HG03521 (cell line): Measurements from ENCODE around the gene TTC13.

Experiments
- ATAC-seq: cut with Tn5 transposase; IDR thresholded peaks from one replicate; pipeline ENCODE4 v1.9.1; 2021; ENCODE audit warnings: mild to moderate bottlenecking, moderate library complexity; ENCODE audit not compliant: unreplicated experiment

The TTC13 gene

DNA sequence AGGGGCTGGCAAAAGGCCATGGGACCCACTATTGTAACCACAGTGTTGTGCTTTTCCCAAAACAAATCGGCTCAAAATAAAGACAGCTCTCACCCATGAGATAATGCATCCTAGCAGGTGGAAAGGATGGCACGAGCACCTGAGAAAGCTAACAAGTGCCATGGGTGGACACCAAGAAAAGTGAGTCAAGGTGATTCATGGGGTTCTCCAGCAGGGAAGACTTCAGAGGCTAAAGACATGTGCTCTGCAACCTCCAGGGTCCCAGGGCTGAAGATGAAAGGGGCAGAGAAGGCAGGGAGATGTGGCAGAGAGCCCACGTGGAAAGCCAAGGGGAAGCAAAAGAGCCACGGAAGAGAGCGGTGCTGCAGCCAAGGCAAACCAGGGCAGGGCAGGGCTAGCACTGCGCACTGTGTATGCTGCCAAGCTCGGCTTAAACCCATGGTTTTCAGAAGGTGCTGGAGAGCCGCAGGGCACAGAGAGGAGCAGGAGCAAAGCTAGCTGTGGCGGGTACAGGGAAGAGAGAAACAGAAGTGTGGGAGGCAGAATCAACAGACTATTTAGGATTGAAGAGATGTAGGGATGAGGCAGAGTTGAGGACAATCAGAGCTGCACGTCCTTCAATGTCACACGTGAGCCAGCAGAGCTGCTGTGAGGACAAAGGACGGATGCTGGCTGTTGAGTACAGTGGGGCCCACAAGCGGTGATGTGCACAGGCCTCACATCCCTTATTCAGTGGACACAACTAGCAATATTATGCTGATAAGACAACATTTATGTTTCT lies 68.5 kb downstream of the TTC13 start:
- ATAC-seq, result no peak

DNA sequence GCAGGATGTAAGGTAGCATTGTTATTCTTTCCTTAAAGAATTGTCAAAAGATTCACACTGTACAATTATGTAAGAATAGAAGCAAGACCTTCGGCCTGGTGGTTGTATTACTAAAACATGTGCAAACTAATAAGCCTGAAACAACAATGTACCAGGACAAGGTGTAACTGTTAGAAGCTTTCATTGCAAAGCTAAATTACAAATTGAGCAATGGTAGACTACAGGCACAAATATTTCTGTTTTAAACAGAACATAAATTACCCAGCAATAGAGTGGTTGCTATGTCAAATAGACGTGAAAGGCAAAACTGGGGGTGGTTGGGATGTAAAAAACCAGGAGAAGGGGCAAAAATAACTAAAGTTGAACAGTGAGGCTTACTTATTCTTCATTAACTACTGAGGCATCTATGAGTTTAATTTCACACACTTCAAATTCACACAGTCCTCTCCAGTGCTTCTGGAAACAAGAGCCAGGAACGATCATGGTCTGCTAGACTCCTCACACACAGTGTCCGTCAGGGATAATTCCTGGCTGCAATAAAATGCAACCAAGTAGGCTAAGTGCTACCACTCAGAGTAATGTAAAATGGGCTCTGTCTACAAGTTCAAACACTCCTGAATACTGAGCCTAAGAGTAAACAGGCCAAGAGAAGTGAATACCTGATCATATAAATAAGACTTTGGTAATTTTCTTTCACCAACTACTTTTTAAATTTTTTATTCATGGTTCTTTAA lies 71.0 kb downstream of the TTC13 start:
- ATAC-seq, result no peak

DNA sequence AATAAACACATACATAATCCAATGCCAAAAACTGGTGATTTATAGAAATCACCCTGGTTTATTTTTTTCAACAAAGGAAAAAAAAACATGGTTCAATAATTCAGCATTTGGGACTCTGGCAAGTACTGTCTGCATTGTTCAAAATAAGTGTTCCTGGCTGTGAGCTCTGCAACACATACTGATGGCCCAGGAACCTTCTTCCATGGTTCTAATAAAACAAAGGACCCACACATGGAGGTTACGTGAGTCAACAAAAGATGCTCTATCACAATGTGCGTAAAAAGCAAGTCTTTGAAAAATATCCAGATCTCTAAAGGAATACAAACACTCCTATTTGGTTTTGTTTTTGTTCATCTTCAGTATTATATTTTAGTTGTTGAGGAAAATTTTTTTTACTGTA lies 72.4 kb downstream of the TTC13 start:
- no peak for ATAC-seq

DNA sequence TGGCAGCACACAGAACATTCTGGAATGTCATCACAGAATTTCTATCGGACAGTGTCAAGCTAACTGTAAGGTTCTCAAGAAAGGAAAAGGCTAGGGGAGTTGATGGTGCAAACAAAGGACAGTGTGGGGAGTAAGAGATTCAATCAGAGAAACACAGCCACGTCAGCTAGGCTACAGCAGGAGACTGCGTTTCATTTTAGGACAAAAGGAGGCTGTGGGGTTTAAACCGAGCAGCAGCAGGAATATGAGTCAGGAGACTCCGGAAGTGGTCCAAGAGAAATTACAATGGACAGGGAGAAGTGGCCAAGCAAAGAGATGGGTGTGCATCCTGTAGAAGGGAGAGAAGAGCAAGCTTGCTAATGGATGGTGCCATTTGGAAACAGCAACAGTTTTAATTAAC lies 72.9 kb downstream of the TTC13 start:
- ATAC-seq, result no peak

DNA sequence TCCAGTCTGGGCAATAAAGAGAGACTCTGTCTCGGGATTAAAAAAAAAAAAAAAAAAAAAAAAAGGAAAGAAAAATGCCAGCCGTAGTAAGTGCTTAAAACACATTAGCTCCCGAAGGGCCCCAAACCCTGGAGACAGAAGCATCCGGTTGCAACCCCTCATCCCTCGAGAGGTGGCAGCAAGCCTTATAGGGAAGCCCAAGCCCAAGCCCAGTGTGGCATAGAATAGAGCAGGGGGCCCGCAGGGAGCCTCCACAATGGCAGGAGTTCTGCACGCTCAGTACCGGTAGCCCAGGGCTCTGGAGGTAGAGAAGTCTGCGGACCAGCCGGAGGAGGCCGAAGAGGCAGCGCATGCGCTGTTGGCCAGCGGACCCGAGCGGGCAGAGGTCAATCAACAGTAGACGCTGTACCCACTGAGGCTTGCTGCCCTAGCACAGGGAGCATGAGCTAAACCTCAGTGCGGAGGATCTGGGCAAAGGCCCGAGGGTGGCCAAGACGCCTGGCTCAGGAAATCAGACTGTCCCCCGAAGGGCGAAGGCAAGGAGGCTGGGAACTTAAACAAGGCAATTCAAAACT lies 76.2 kb downstream of the TTC13 start:
- ATAC-seq, result no peak

DNA sequence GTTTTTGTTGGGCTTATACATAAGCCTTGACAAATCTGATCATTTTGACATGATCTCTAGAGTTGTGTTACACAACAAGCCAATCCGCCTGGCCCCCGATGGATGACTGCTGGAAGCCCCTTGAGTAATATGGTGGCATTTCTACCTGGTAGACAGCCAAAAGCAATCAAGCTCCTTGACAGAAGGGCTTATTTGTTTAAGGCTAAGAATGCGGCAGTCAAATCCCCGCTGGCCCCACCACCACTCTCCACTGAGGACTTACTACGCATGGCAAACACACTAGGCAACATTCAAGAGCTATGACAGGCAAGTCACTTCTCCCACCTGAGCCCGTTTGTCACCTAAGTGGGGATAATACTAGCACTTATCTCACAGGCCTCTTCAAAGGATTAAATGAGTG lies 77.0 kb downstream of the TTC13 start:
- no peak for ATAC-seq

DNA sequence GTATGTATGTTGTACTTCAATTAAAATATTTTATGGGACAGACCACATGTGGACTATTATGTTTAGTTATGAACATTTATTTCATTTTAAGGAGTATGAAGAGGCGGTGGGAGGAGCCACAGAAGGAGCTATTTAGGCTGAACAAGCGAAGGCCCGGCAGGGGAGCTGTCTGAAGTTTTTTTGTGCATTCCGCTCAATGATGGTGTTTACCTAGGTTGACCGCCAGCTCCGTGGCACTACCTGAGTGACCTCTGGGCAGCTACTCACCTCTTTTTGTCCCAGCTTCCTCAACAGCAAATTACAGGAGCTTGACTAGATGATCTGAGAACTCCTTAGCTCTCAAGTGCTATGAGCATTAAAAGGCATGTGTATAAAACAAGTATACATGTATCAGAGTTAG lies 77.7 kb downstream of the TTC13 start:
- no peak for ATAC-seq

DNA sequence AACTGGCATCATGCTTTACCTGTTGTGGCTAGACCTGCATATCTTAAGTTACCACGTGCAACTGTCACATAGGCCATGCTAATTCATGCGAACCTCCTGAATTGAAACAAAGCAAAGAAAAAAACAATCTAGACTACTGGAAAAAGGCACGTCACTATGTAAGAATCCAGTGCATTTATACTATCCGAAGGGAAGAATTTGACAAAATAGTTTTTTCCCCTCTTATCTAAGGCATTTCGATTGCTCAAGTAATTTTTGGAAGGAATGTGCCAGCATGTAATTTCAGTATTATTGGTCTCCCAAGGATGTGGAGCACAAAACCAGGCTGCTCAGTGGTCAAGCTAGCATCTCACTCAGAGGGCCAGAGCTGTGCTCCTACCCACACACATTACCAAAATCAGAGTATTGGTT lies 78.8 kb downstream of the TTC13 start:
- ATAC-seq, result no peak

DNA sequence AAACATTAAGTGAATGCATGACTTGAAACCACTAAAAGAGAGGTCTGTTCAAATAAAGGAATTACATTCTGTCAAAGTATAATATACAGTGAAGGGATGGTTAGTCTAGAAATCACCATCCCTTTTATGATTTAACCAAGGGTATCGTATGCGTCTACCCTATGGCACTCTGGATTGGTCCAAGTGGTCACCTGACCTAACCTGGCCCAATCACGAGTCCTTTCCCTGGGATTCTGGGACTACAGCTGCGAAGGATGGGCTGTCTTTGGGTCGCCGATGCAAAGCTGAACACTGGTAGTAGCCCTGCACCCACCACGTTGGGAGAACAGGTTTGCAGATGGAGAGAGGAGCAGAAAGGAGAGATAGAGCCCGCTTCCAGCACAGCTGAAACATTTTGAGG lies 79.9 kb downstream of the TTC13 start:
- no peak for ATAC-seq

DNA sequence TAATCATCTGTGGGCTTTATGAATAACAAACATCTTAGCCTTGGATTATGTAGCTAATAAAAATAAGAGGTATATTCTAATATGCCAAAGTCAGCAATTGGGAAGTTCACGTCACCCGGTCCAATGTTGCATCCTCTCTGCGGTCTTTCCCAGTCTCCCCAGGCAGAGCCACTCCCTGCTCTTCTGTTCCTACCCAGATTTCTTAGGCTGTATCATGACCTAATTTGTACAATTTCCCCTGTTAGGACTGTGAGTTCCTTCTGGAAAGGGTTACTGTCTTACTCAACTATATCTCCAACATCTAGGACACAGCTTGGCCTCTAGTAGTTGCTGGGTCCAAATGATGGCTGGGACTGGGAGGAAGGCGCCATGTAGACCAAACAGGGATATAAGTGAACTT lies 80.5 kb downstream of the TTC13 start:
- ATAC-seq, result no peak

DNA sequence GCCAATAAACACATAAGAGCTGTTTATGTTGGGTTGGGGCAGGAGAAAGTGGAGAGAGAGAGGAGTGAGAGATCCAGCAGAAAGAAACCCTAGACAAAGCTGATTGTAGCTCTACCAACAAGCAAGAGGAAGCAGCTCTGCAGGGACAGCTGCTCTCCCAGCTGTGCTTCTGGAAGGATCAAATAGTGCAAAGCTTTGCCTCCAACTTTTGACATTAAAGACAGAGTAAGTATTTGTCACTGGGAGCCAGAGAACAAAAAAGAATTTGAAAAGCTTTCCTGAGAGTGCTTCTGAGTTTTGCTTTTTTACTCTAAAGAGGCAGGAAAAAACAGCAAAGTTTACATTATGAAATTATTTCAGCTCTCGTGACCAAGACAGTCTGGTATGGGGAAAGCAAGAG lies 81.9 kb downstream of the TTC13 start:
- ATAC-seq, result no peak

DNA sequence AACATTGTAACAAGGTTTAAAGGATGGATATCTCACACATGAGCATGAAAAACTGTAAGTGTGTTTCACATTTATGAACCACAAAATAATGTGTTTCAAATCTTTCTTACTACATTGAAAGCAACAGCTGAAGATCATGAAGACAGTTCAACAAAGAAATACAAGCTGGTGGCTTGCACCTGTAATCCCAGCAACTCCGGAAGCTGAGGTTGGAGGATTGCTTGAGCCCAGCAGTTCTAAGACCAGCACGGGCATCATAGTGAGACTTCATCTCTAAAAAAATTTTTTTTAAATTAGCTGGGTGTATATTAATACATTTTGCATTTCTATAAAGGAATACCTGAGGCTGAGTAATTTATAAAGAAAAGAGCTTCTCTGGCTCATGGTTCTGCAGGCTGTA lies 83.2 kb downstream of the TTC13 start:
- no peak for ATAC-seq

DNA sequence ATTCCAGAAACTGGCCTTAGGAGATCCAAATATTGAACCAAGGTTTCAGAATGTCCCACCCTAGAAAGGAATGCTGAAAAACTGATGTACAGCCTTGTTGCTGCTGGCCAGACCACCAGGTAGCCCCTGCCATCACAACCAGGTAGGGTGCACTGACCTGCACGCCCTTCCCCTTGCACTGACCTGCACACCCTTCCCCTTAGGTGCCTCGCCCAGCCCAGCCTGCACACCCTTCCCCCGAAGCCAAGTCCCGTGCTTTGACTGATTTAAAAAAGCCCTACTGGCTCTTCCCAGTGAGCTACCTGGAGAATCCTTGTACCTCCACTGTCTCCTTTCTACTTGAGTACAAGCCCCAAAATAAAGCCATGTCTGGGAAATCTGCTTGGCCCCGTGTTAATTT lies 84.0 kb downstream of the TTC13 start:
- ATAC-seq, result no peak

DNA sequence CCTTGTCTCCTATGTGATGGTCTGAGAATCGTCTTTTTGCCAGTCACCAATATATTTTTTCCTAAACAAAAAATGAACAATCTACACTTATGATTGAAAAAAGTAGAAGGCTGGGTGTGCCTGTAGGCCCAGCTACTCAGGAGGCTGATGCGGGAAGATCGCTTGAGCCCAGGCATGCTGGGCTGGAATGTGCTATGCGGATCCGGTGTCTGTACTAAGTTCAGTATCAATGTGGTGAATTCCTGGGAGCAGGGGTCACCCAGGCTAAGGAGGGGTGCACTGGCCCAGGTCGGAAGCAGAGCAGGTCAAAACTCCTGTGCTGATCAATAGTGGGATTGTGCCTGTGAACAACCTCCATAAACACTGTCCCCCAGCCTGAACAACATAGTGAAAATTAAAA lies 84.6 kb downstream of the TTC13 start:
- ATAC-seq, result no peak

DNA sequence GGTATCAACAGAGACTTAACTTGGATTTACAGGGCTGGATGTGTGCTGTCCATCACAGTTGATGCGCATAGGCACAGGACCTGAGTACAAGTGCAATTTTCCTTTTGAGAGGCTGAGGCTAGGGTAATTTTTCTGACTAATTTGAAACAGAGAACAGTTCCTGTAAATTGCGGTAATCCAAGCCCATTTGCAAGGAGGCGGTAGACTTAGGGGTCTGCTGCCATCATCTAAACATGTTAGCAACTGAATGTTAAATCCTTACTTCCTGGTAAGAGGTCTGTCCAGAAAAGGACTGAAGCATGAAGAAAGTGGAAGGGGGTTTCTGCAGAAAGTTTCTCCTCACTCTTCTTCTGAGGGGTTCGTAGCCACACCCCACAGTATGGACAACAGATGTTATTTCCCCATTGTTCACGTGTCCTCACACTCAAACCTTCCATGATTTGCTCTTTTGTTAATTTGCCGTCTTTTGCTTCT lies 86.6 kb downstream of the TTC13 start:
- no peak for ATAC-seq

DNA sequence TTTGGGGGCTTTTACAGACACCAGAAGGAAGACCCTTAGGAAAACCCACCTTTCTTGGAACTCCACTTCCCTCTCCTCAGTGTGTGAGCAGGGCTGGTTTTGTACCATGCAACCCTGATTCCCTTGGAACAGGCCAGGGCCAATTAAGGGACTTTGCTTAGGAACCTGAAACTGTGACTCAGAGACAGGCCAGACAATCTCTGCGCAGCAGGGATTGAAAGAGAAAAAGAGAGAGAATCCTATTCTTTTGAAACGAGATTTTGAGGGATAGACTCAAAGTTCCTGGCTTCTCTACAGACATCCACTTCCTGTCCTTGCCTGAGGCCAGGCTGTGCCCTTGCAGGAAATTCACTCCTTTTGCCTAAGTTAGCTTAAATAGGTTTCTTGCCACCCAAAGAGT lies 87.2 kb downstream of the TTC13 start:
- no peak for ATAC-seq

DNA sequence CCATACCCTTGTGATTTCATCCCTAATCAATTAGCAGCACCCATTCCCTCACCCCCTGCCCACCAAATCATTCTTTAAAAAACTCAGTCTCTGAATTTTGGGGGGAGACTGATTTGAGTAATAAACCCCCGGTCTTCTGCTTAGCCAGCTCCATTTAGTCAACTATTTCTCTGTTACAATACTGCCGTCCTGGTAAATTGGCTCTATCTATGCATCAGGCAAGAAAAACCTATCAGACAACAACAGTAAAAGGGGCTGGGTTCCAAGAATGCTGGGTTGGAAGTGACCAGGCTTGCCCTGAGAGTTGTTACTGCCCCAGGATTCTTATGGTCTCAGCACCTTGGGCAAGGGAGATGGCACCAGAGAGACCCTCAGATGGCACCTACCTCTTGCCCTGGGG lies 94.0 kb downstream of the TTC13 start:
- no peak for ATAC-seq

DNA sequence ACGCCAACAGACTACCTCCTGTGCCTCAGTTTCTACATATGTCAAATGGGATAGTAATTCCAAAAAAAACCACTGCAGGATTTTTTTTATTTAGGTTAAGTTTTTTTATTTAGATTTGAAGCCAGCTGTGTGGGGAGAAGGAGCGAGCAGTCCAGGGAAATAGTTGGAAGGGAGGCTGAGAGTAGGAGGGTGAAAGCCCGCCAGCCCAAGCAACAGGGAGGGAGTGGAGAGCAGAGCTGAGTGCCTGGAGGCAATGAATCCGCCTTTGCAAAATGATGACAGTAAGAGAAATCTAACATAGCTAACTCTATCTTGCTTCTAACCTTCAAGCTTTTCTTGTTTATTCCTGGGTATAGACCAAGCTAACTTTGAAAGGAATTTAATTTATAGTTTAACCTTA lies 94.7 kb downstream of the TTC13 start:
- ATAC-seq, result no peak

DNA sequence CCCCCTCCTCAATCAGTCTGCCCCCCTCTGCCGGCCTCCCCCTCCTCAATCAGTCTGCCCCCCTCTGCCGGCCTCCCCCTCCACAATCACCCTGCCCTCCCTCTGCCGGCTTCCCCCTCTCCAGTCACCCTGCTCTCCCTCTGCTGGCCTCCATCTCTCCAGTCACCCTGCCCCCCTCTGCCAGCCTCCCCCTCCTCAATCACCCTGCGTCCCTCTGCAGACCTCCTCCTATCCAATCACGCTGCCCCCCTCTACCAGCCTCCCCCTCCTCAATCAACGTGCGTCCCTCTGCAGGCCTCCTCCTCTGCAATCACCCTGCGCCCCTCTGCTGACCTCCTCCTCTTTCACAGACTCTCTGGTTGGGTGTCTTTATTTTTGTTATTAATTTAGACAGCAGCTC lies 98.9 kb downstream of the TTC13 start:
- no peak for ATAC-seq

DNA sequence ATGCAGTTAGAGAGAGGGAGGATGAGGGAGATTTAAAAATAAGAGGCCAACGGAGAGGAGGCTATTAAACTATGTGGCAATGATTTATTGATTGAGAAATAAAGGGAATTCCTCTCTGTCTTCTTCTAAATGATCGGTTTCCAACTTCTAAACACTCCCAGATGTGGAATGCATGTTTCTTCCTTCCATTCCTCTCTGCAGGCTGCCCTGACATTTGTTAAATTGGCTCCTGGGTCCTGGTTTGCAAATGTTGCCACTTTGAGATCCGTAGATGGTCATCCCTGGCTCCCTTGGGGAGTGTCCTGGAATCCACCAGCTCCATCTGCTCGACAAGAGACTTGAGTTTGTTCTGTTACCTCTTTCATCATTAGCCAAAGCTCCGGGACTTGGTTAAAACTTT lies 100.1 kb downstream of the TTC13 start:
- no peak for ATAC-seq

DNA sequence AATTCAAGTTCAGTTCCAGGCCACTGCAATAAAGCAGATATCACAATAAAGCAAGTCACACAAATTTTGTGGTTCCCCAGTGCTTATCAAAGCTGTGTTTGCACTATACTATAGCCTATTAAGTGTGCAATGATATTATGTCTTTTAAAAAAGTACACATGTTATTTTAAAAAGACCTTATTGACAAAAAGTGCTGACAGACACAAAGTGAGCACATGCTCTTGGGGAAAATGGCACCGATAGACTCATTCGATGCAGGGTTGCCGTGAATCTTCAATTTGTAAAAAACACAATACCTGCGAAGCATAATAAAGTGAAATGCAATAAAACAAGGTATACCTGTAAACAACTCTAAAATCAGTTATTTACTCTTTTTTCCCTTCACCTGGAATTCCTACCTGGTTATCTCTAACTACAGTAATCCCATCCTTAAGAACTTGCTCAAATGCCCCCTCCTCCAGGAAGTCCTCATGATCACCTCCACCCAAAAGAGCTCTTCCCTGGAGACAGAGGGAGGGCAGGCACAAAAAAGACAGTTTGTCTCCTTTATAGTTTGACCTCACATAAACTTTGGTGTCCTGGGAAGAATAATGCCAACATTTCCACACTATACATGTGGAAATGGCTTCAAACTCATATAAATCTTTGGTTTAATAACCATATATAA lies 100.6 kb downstream of the TTC13 start:
- no peak for ATAC-seq
